ENCODE data around the gene GADL1.

Gene GADL1

GRCh38 chr3:30894521-30895251, at the start of gene GADL1:
TSS of gene GADL1 (minus strand) at chr3:30894661. CDS start at chr3:30894614, 47 bp downstream.
- peak; percentile 72 for DNase-seq

GRCh38 chr3:30944124-30944523, 49.7 kb upstream of the GADL1 start:
- DNase-seq = no peak

GRCh38 chr3:30943206-30943605, 48.7 kb upstream of the GADL1 start:
- DNase-seq = no peak

GRCh38 chr3:30941342-30941741, 46.9 kb upstream of the GADL1 start:
- no peak for DNase-seq

- DNase-seq = no peak
These were observed 46.3 kb upstream of the GADL1 start for GRCh38 chr3:30940740-30941139.

- peak; percentile 65 for DNase-seq
These were observed 39.7 kb upstream of the GADL1 start for GRCh38 chr3:30934208-30934550.

GRCh38 chr3:30933478-30934207, 39.2 kb upstream of the GADL1 start:
- peak; percentile 46 for DNase-seq

GRCh38 chr3:30932513-30933098, 38.1 kb upstream of the GADL1 start:
- no peak for DNase-seq

GRCh38 chr3:30924763-30925162, 30.3 kb upstream of the GADL1 start:
- no peak for DNase-seq

- DNase-seq = no peak
These were observed 25.1 kb upstream of the GADL1 start for GRCh38 chr3:30919564-30919963.

- peak; percentile 7 for DNase-seq
These were observed 24.3 kb upstream of the GADL1 start for GRCh38 chr3:30918761-30919160.

- DNase-seq = no peak
These were observed 21.3 kb upstream of the GADL1 start for GRCh38 chr3:30915782-30916181.

GRCh38 chr3:30914696-30915095, 20.2 kb upstream of the GADL1 start:
- DNase-seq = no peak

- no peak for DNase-seq
These were observed 18.7 kb upstream of the GADL1 start for GRCh38 chr3:30913176-30913575.

GRCh38 chr3:30912301-30912700, 17.8 kb upstream of the GADL1 start:
- no peak for DNase-seq

- DNase-seq = peak; percentile 37
These were observed 14.1 kb upstream of the GADL1 start for GRCh38 chr3:30908456-30909037.

- DNase-seq = no peak
These were observed 10.5 kb upstream of the GADL1 start for GRCh38 chr3:30904996-30905395.

GRCh38 chr3:30895329-30895728, 868 bp upstream of the GADL1 start:
- no peak for DNase-seq

- no peak for DNase-seq
These were observed 659 bp downstream of the GADL1 start for GRCh38 chr3:30893678-30894325.

GRCh38 chr3:30890907-30891306, 3.6 kb downstream of the GADL1 start:
- DNase-seq = no peak

- no peak for DNase-seq
These were observed 7.6 kb downstream of the GADL1 start for GRCh38 chr3:30886888-30887287.

- no peak for DNase-seq
These were observed 15.6 kb downstream of the GADL1 start for GRCh38 chr3:30878862-30879261.

- DNase-seq = no peak
These were observed 19.0 kb downstream of the GADL1 start for GRCh38 chr3:30875505-30875904.
